CD1c-positive myeloid dendritic cell (primary cell): Measurements from ENCODE around the gene PIGQ.

Experiments used
- DNase-seq: peaks from one replicate; pipeline ENCODE4 v3.0.0-alpha.2; 2016; ENCODE audit errors: extremely low spot score

The PIGQ gene

DNA sequence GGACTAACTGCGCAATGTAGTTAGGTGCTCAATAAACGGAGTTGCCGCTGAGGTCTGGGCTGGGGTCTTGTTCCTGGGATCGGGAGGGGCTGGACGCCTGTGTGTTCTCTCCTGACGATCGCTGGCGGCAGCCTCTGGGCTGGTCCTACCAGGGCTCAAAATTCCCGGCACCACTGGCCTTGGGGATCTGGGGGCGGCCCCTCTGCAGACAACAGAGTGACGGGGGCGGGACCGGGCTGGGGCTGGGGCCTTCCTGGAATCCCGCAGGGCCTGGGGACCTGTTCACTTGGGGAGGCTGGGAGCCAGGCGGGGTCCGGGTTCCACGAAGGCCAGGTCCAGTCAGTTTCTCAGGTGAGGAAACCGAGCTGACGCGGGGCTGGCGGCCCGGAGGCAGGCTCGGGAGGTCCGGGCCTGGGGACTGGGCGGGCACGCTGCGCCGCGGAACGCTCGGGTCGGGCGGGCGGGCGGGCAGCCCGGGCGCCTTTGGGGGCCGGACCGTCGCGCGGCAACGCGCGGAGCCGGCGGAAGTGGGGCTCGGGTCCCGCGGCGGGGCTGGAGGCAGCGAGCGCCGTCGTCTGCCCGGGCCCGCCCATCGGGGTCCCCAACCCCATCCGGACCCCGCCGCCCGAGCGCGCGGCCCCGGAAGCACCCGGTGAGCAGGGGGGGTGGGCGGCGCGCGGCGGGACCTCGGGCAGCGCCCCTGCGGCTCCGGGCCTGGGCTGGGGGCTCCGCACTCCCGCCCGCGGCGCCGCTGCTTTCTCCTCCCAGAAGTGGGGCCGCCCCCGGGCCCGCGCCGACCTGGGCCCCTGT, at the start of gene PIGQ:
TSS of gene PIGQ (plus strand) at position 524 of the 810 bp plus-strand sequence. CDS start 4,107 bp downstream, outside the sequence.
- DNase-seq: peak; percentile 71

DNA sequence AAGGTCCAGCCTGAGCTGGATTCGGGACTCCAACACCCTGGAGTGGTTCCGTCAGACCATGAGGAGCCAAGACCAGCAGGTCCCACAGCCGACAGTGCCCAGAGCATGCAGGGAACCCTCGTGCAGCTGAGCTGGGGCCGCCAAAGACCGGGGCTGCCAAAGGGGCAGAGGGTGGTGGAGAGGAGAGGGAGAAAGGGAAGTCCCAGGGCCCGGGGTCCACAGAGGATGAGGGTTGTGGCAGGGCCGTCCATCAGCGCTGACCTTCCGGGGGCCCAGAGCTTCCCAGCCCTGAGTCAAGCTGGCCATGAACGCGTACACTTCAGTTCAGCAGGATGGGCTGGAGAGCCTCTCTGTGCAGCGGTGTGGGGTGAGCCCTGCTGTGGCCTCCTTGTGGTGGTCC, 48.9 kb upstream of the PIGQ start:
- no peak for DNase-seq

- DNase-seq: no peak
These were observed 48.2 kb upstream of the PIGQ start for GRCh38 chr16:521381-522210.

DNA sequence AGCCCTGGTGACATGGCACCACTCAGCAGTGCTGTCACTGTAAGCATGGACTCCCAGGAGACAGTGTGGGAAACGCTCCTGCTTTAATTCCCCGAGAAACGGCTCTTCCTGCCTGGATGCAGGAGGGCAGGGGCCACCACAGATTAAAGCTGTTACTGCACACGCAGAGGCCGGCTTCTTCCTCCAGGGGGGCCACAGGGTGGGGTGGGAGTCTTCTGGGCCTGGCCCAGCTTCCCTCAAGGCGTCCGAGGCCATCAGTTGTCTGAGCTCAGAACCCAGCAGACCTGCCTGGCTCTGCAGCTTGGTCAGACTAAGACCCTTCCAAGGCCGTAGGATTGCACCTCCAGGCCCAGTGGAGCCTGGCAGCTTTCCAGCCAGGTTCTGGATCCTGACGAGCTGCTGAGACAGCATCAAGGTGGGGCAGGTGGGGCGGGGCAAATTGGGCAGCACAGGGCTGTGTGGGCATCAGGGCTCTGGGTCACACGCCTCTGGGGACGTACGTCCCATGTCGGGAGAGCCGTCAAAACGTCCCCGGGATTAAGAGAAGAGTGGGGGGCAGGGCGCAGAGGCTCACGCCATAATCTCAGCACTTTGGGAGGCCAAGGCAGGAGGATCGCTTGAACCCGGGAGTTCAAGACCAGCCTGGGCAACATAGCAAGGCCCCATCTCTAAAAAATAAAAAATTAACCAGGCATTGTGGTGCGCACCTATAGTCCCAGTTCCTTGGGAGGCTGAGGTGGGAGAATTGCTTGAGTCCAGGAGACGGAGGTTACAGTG, 47.3 kb upstream of the PIGQ start:
- no peak for DNase-seq

DNA sequence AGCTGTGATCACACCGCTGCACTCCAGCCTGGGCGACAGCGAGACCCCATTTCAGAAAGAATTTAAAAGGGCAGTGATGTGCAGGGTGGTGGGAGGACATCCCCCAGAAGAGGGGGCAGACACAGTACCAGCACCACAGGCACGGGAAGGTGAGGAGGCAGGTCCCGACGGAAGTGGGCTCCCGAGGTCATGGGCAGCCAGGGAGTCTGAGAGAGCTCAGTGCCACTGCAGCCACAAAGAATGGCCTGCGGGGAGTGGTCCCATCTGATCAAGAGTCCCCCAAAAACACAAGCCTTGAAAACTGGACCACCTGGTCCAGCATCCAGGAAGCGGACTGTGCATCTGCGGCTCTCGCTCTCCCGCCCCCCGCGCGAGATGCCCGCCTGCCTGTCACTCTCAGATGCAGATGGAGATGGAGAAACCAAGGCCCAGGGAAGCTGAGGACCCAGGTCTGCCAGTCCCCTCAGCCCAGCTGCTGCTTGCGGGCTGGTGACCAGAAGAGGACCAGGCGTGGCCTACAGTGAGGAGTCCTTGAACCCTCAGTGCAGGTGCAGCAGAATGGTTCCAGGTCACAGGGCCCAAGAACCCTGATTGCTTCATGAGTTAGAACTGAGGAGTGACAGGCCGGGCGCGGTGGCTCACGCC, 46.5 kb upstream of the PIGQ start:
- DNase-seq: no peak

DNA sequence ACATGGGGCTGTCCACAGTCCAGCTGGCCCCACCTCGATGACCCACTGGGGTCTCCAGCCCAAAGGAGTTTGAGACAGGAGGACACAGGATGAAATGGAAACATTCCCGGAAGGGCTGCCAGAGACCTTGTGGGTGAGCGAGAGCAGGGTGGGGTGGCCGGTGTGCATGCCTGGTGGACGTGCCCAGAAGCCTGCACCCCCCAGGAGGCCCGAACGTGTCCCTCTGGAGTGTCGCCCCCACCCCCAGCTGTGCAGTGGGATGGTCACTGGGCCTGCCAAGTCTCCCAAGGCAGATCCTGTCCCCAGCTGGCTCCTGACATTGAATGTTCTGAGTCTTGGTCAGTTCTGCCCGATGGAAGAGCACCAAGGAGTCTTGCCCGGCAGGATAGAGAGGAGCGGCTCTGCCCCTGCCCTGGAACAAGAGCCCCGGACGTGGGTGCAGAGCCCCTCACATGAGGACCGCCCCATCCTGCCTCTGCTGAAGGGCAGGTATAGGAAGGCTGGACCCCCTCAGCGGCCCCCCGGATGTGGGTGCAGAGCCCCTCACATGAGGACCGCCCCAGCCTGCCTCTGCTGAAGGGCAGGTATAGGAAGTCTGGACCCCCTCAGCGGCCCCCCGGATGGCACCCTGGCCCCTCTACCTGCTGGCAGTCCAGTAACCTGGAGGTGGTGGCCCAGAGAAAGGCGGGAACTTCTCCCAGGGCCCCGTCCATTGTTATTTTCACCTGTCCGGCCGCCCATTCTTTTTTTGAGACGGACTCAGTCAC, 45.3 kb upstream of the PIGQ start:
- DNase-seq: no peak

- no peak for DNase-seq
These were observed 44.6 kb upstream of the PIGQ start for GRCh38 chr16:525123-525519.

DNA sequence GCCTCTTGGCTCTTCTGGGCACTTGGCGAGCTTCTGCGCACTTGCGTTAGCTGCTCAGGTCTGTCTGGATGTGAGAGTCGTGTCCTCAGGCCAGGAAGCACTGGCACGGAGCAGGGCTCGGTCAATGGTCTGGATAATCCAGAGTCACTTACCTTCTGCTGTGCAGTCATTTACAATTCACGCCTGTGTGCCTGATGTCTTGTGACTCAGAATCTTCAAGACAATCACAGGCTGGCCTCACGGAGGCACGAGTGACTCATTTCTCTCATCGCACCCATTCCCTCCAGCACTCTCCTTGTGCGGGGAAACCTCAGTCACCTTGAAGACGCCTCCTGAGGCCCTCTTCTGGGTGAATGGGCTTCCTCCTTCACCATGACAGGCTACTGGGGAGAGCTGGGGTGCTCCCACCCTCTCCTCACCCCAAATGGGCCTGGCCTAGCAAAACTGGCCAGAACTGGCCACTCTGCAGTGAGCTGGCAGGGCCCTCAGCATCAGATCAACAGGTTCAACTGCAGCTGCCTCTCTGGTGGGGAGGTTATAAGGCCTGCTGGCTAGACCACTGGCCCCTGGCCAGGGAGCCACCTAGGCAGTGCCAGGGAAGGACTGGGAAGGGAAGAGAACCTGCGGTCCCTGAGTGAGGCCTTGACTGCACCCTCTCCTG, 44.1 kb upstream of the PIGQ start:
- peak; percentile 34 for DNase-seq

DNA sequence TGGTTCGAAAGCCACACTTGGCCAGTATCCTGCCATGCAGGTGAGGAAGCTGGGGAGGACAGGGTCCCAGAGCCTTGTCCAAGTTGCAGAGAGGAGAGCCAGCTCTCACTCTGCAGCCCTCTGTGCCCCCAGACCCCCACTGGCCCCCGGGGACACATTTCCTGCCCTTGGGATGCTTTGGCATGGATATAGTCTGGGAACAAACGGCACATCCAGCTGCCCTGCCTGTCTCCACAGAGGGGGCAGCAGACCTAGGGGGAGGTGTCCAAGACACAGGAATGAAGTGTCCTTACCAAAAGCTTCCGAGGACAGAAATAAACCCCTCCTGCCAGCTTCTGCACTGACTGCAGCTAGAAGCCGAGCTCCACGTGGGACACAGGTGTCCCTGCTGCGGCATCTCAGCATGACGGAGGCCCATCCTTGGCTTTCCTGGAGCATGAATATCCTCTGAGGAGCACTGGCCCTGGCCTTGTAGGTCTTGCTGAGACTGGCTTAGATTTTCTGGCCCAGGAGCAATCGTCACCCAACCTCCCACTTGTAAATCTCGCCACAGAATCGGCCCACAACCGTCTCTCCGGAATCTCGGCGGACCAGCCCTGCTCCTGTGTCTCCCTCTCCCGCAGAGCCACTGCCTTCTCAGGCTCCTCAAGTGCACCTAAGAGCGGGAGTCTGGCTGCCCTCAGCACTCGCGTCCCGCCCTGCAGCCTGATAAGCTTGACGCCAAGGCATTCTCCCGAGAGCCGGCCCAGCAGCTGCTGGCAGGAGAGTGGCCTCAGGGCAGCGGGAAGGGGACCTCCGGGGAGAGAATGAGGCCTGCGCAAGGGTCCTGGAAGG, 43.4 kb upstream of the PIGQ start:
- DNase-seq: no peak

DNA sequence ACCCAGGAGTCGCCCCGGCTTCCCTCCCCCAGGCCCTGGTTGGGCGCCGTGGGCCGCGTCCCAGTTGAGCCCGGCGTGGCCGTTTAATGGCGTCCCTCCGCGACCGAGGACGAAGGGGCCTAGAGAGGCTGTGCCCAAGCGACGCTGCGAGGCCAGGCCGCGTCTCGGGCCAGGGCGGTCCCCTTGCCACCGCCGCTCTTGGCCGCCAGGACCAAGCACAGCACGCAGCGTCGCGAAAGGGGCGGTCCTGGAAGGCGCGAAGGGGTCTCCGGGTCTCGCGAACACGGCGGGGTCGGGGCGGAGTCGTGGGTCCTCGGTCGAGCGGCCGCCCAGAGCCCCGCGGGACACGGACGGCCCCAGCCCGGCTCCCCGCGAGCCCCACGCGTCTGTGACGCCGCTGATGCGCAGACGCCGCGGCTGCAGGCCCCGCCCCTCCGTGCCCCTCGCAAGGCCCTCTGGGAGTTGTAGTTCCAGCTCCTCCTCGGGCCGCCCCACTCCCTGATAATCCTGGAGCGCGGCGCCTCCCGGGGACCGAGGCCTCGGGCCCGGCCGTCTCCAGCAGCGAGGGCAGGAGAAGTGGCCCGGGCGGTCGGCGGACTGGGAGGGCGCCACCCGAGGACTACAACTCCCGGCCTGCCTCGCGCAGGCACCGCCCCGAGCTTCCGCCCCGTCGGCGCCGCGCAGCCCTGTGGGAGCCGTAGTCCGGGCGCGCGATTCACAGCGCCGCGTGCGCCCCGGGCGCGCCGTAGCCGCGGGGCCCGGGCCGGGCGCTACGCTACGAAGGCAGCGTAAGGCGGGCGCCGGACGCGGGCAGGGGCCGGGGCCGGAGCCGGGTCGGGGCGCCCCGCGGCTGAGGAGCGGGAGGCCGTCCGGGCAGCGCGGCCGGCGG, 42.5 kb upstream of the PIGQ start, which contains the start of gene CAPN15:
TSS of gene CAPN15 (plus strand) at position 698 of the 889 bp plus-strand sequence. CDS start 19,127 bp downstream, outside the sequence.
- DNase-seq: peak; percentile 91

DNA sequence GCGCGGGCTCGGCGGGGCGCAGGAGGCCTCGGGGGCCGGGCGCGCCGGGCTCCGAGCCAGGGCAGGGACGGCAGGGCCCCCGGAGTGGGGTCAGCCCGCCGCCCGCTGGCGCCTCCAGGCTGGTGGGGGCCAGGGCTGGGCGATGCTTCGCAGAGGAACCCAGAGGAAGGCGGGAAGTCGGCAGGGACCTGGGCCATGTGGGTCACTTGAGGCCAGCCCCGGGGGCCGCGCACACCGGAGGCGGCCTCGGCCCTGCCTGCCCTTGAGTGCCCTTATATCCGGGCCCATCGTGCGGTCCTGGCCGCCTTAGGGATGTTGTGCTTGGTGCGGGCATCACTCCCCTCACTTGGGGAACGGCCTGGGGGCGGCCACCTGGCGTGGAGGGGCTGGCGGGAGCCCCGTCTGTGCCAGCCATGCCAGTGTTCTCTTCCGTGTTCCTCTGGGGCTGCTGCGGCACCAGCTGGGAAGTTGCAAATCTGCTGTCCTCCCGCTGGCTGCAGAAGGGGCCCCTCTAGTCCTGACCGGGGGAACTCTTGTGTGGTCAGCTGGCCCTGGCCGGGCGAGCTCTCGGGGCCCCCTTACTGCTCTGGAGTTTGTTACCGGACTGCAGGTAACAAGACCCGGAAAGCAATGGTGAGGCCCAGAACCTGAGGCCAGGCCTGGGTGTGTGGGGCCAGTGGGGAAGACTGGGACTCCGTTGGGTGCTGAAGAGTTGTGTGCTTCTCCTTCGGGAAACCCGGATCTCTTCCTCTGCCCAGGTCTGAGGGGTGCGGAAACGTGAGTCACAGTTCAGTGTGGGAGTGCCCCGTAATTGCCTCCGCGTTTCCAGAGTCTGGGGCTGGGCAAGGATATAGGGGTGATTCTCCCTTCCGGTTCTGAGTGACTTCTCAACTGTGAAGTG, 41.4 kb upstream of the PIGQ start:
- DNase-seq: peak; percentile 78

GRCh38 chr16:529012-529575, 40.7 kb upstream of the PIGQ start:
- DNase-seq: no peak

GRCh38 chr16:530111-530817, 39.5 kb upstream of the PIGQ start:
- DNase-seq: no peak

DNA sequence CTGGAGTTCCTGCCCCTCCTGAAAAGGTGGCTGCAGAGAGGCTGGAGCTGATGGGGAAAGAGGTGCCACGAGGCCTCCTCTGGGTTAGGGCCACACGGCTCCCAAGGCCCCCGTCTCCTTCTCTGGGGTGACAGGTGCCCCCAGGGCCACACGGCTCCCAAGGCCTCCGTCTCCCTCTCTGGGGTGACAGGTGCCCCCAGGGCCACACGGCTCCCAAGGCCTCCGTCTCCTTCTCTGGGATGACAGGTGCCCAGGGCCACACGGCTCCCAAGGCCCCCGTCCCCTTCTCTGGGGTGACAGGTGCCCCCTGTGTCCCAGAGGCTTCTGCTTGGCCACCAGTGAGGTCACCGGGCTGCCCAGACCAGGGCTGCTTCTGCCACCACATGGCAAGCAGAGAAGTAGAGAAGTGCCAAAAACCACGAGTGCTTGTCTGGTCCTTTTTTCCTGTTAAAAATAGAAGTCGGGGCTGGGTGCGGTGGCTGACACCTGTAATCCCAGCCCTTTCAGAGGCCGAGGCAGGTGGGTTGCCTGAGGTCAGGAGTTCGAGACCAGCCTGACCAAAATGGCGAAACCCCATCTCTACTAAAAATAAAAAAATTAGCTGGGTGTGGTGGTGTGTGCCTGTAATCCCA, 38.2 kb upstream of the PIGQ start:
- DNase-seq: no peak

DNA sequence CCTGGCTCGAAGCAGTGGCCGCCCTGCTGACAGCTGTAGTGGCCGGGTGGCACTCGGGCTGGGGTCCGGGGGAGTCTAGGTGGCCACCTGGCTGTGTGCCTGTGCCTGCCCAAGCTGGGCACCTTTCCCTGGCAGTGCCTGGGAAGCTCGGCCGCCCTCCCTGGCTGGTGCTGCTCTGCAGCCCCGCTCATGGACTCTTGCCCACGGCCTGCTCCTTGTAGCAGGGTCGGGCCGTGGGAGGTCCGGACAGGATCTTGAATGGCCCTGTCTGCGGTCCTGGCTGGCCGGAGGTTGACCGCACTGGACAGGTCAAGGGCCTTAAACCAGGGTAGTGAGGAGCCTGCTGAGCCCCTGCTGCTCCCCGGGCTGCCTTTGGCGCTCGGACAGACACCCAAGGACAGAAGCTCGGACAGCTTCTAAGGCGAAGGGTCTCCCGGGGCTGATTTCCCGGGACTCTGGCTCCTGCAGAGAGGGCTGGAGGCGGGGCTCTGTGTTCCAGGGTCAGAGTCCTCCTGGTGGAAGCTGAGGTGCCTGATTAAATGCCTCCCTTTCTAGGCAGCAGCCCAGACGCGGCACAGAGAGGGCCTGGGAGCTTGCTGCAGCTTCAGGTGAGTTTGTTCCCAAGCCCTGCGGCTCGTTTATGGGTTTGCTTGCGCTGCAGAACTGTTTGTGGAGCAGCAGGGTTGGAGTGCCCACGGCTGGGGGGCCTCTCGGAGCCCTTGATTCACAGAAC, 36.2 kb upstream of the PIGQ start:
- no peak for DNase-seq
